Measurements from ENCODE around the gene EPHA3.

The EPHA3 gene

GRCh38 chr3:89234620-89235019 lies 127.2 kb downstream of the EPHA3 start:
- FAIRE-seq = no peak

GRCh38 chr3:89238846-89239245 lies 131.4 kb downstream of the EPHA3 start:
- FAIRE-seq = no peak

GRCh38 chr3:89239774-89240173 lies 132.4 kb downstream of the EPHA3 start:
- FAIRE-seq = no peak

GRCh38 chr3:89245612-89246011 lies 138.2 kb downstream of the EPHA3 start:
- FAIRE-seq = no peak

GRCh38 chr3:89246326-89246725 lies 138.9 kb downstream of the EPHA3 start:
- FAIRE-seq = no peak

GRCh38 chr3:89250742-89251141 lies 143.3 kb downstream of the EPHA3 start:
- no peak for FAIRE-seq

- no peak for FAIRE-seq
Observed at GRCh38 chr3:89252016-89252415, 144.6 kb downstream of the EPHA3 start.

- no peak for FAIRE-seq
Observed at GRCh38 chr3:89252860-89253259, 145.4 kb downstream of the EPHA3 start.

- FAIRE-seq = no peak
Observed at GRCh38 chr3:89256395-89256794, 149.0 kb downstream of the EPHA3 start.

- FAIRE-seq = no peak
Observed at GRCh38 chr3:89256882-89257281, 149.5 kb downstream of the EPHA3 start.

GRCh38 chr3:89260721-89261120 lies 153.3 kb downstream of the EPHA3 start:
- no peak for FAIRE-seq

- FAIRE-seq = no peak
Observed at GRCh38 chr3:89261673-89262072, 154.3 kb downstream of the EPHA3 start.

GRCh38 chr3:89262309-89262929 lies 155.0 kb downstream of the EPHA3 start:
- FAIRE-seq = no peak

- FAIRE-seq = no peak
Observed at GRCh38 chr3:89264037-89264560, 156.7 kb downstream of the EPHA3 start.

GRCh38 chr3:89266074-89266473 lies 158.7 kb downstream of the EPHA3 start:
- FAIRE-seq = no peak

GRCh38 chr3:89268059-89268458 lies 160.6 kb downstream of the EPHA3 start:
- no peak for FAIRE-seq

GRCh38 chr3:89270201-89270600 lies 162.8 kb downstream of the EPHA3 start:
- FAIRE-seq = no peak

GRCh38 chr3:89275001-89275400 lies 167.6 kb downstream of the EPHA3 start:
- no peak for FAIRE-seq

- FAIRE-seq = no peak
Observed at GRCh38 chr3:89276116-89276515, 168.7 kb downstream of the EPHA3 start.

- no peak for FAIRE-seq
Observed at GRCh38 chr3:89278302-89279025, 171.0 kb downstream of the EPHA3 start.

GRCh38 chr3:89280301-89280700 lies 172.9 kb downstream of the EPHA3 start:
- FAIRE-seq = no peak

- FAIRE-seq = no peak
Observed at GRCh38 chr3:89280822-89281365, 173.5 kb downstream of the EPHA3 start.

- FAIRE-seq = no peak
Observed at GRCh38 chr3:89287902-89288508, 180.6 kb downstream of the EPHA3 start.
